ENCODE data around the gene CPNE6. TPM values are rescaled to one million over a fixed set of nuclear protein-coding genes. Genes with fewer than 3 reads are reported as not detected.

Gene CPNE6
- total RNA-seq, 1 experiment from 2014 or later = not detected

- TF ChIP-seq SP1 (IDR thresholded peaks at IDR 0.05; ENCODE audit: low read depth) (no peak), MAX (IDR thresholded peaks at IDR 0.05) (no peak)
These were observed 13.1 kb downstream of the CPNE6 start (continued) for GRCh38 chr14:24084440-24084839.

GRCh38 chr14:24085215-24085614, 13.9 kb downstream of the CPNE6 start:
- RAD21 ChIA-PET (ENCODE audit: low non-redundant PET in 1 of 2, low total read pairs in 2 of 2, uncharacterized antibody in 2 of 2, unreplicated experiment in 2 of 2) = no interaction called here
- TF ChIP-seq ATF3 (IDR thresholded peaks at IDR 0.05) (no peak), ZFX (IDR thresholded peaks at IDR 0.05) (no peak), ZNF274 (IDR thresholded peaks at IDR 0.05; ENCODE audit: low read depth, low read length) (no peak), EZH2phosphoT487 (IDR thresholded peaks at IDR 0.05; ENCODE audit: borderline replicate concordance) (no peak), SIN3A (IDR thresholded peaks at IDR 0.05; ENCODE audit: low read depth) (no peak), CEBPB (IDR thresholded peaks at IDR 0.05; ENCODE audit: low read depth) (no peak)
- H4K20me1 ChIP-seq (ENCODE audit: insufficient read depth) = no peaks in the 10 kb centered on the region
- H3K27ac ChIP-seq (ENCODE audit: low read depth, low read length) = no peak overlapping the region
- no peaks in the 10 kb centered on the region for H3K79me2 ChIP-seq (ENCODE audit: insufficient read depth, low read length)
- CTCF ChIA-PET = interaction anchor here (1.5 kb wide), 1 partner anchor 9 kb away, joined by 3 read pairs; the partner anchor contains the start of gene PCK2
- H2AFZ ChIP-seq (ENCODE audit: low read depth, low read length, poor library complexity, severe bottlenecking) = no peak overlapping the region
- no peak for DNase-seq (ENCODE audit: low read depth, low spot score)
- no peak overlapping the region for H3K4me2 ChIP-seq (ENCODE audit: low read length)
- no peaks in the 10 kb centered on the region for H3K9me2 ChIP-seq (ENCODE audit: insufficient read depth)
- intact Hi-C loops (cut with micrococcal nuclease) = no loop called here
- no peaks in the 10 kb centered on the region for H3K27me3 ChIP-seq (ENCODE audit: insufficient read depth, low read length)
- H3K4me3 ChIP-seq (replicated peaks in 1 of 2; ENCODE audit: low read depth in 1 of 2, low read length in 2 of 2) = no peak overlapping the region
- H3K36me3 ChIP-seq (ENCODE audit: control insufficient read depth in 1 of 2, insufficient read depth in 2 of 2, low read length in 2 of 2) = no peaks in the 10 kb centered on the region
- POLR2A ChIA-PET = interaction anchor here (1.1 to 1.7 kb wide), 2 partner anchors 8 to 29 kb away, joined by 4 to 9 read pairs; partner anchors contain the start of genes DCAF11, NRL and PCK2
- no peaks in the 10 kb centered on the region for H3K9me3 ChIP-seq (ENCODE audit: control insufficient read depth in 1 of 2, insufficient read depth in 1 of 2, low read depth in 1 of 2, low read length in 2 of 2)
- H3K4me1 ChIP-seq (ENCODE audit: control insufficient read depth in 1 of 2, insufficient read depth in 2 of 2, low read length in 2 of 2) = peaks cover 14 to 21% of the 10 kb centered on the region in 2 experiments
- no TSS peak for BruUV-seq (replicated peaks)
- no peak overlapping the region for H3K9ac ChIP-seq (ENCODE audit: low read length)
- no peak for ATAC-seq

All from HCT116 (cell line).